Measurements from ENCODE around the gene MS4A6A.
"Not testable (repeated sequence)": the region's sequence is repeated elsewhere in the genome, so short reads cannot be mapped to it uniquely, and the experiment has no call there.

The MS4A6A gene

DNA sequence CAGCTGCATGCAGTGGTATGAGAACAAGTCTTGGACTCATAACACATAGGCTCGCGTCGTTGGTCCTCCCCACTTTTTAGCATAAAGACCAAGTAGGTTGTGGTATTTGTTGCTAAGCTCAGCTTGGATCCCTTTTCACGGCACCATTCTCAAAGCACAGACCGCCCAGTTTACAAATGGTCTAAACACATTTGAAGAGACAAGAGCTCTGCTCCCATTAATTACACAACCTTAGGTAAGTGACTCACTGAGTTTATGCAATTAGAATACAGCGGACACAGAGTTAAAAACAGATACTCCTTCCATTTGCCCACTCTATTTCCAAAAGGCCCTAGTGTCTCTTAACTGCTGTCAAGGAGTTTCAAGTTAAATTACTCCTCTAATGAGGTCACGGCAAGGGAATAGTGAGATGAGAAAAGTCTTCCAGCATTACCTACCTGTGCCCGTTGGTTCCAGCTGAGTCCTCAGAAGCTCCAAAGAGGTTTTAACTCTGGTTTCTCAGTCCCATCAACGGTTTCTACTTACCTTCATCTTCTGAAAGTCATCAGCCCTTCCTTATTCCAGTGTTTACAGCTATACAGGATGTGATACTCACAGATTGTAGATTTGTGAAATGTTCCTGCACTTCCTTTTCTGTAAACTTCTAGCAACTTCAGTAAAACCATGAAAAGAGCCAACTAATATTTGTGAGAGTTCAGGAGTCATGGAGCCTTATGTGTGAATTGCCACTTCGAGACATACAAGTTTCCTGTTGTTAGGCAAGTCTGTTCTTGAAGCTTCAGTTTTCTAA lies at the start of gene MS4A6A:
TSS of gene MS4A6A (minus strand) at position 543 of the 790 bp plus-strand sequence. CDS start 1,356 bp downstream, outside the sequence.
- no peak for DNase-seq

- no peak for DNase-seq
Observed at GRCh38 chr11:60230681-60231080, 47.8 kb upstream of the MS4A6A start.

- DNase-seq, result no peak
Observed at GRCh38 chr11:60222141-60222540, 39.3 kb upstream of the MS4A6A start.

DNA sequence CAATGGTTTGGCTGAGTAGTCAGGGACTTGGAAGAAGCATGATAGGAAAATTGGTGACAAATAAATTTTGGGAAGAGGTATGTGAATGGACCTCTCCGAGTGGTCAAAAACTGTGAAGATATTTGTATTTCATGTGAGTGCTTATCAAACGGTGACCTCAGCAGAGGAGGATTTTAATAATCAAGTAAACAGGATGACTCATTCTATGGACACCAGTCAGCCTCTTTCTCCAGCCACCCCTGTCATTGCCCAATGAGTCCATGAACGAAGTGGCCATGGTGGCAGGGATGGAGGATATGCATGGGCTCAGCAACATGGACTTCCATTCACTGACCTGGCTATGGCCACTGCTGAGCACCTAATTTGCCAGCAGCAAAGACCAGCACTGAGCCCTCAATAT lies 38.8 kb upstream of the MS4A6A start:
- no peak for DNase-seq

DNA sequence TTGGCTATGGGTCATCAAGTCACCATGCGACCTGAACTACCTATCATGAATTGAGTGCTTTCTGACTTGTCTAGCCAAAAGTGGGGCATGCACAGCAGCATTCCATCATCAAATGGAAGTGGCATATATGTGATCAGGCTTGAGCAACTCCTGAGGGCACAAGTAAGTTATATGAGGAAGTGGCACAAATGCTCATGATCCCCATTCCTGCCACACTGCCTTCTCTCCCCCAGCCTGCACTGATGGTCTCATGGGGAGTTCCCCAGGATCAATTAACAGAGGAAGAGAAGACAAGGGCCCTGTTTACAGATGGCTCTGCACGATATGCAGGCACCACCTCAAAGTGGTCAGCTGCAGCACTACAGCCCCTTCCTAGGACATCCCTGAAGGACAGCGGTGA lies 38.3 kb upstream of the MS4A6A start:
- DNase-seq, result no peak

DNA sequence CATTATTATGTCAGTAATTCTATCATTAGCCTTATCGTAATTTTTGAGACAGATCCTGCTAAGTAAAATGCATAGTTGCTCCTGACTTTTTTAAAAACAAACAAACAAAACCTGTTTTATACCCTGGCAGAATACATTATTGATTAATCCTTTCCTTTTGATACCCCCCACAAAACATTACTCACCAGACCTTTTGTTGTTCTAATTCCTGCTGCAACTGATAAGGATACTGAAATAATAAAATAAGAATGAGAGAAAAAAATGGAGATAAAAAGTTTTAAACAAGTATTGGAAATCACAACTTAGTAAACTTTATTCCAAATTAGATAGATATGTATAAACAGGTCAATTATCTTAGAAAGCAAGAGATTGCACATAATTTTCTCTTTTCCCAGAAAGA lies 31.5 kb upstream of the MS4A6A start:
- no peak for DNase-seq

- no peak for DNase-seq
Observed at GRCh38 chr11:60211206-60211605, 28.3 kb upstream of the MS4A6A start.

- no peak for DNase-seq
Observed at GRCh38 chr11:60209977-60210376, 27.1 kb upstream of the MS4A6A start.

- no peak for DNase-seq
Observed at GRCh38 chr11:60208951-60209350, 26.1 kb upstream of the MS4A6A start.

- no peak for DNase-seq
Observed at GRCh38 chr11:60208146-60208895, 25.4 kb upstream of the MS4A6A start.

DNA sequence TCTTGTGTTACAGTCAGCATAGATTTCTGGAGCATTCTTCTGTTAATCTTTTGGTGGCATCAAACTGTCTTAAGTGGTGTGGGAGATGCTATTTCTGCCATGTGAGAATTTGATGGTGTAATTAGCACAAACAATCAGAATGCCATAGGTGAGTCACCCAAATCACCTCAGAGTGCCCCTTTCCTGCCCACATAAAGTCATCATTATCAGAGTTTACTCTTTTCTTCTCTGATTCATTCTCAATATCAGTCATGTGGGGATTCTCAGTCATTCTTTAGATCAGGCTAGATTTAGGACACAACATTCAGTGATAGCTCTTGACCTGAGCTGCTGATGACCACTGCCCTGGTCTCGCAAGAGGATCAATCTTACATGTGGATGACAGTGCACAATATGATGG lies 23.7 kb upstream of the MS4A6A start:
- no peak for DNase-seq

DNA sequence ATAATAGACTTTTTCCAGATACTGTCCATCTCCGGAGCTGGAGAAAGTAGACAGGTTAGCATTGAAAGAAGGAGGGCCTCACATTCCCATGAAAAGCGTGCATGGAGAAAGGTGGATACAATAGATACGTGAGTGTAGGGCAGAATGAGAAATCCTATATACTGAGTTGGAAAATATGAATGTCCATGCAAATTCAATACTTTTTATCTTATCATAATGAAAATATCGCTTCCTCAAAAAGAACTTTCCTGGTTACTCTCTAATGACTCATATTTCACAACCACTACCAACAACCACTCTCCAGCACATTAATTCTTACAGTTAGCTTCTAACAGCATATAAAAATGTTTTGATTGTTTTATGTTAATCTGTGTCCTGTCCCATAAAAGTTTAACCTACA lies 22.0 kb upstream of the MS4A6A start:
- no peak for DNase-seq

DNA sequence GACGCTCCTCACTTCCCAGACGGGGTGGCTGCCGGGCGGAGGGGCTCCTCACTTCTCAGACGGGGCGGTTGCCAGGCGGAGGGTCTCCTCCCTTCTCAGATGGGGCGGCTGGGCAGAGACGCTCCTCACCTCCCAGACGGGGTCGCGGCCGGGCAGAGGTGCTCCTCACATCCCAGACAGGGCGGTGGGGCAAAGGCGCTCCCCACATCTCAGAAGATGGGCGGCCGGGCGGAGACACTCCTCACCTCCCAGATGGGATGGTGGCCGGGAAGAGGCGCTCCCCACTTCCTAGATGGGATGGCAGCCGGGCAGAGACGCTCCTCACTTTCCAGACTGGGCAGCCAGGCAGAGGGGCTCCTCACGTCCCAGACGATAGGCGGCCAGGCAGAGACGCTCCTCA lies 18.5 kb upstream of the MS4A6A start:
- not testable (repeated sequence) for DNase-seq

GRCh38 chr11:60197442-60197841 lies 14.6 kb upstream of the MS4A6A start:
- DNase-seq, result no peak

GRCh38 chr11:60195923-60196368 lies 13.1 kb upstream of the MS4A6A start:
- no peak for DNase-seq

- DNase-seq, result no peak
Observed at GRCh38 chr11:60194511-60194910, 11.6 kb upstream of the MS4A6A start.

DNA sequence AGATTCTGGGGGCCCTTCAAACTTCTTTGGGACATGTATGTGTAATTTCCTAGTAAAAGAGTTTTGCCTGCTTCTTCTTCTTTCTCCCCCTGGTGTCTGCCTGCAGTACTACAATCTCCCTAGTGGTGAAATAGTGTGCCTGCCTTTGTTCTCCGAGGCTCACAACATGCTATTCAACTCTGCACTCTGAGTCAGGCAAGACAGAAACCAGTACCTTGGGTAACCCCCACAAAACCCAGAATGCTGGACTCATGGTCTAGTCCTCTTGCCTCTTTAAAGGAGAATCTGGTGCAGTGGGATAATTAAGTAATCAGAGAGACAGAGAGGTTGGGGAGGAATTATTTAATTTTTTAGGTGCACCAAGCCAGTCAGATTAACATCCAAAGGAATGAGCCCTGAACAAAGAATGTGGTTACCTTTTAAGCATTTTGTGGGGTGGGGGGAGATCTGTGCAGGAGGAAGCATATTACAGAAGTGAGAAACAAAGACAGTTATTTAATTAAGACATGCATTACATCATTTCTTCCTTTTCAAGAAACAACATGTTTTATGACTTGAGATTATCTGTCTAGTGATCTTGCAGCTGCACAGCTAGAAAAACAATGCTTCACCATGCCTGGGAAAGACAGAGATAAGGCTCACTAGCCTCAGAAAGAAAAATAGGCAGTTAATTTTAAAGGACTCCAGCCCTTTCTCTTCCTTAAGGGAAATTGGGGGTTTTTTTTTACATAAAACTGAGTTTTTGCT lies 11.0 kb upstream of the MS4A6A start:
- no peak for DNase-seq

GRCh38 chr11:60192564-60192963 lies 9.7 kb upstream of the MS4A6A start:
- DNase-seq, result not testable (repeated sequence)

- DNase-seq, result not testable (repeated sequence)
Observed at GRCh38 chr11:60188481-60188880, 5.6 kb upstream of the MS4A6A start.

DNA sequence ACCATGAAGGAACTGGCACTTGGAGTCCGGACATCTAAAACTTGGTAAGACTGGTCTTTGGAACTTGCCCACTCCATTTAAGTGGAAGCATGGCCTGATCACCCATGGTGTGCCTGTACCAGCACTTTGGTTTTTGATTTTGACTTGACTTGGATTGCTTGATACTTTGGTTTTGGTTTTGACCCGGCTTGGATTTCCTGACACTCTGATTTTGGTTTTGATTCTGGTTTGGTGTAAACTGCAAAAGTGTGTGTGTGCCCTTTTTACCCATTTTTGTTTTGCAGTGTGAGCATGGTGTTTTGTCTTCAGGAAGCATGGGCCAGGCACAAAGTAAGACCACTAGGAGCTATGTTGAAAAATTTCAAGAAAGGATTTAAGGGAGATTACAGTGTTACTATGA lies 3.2 kb upstream of the MS4A6A start:
- not testable (repeated sequence) for DNase-seq

DNA sequence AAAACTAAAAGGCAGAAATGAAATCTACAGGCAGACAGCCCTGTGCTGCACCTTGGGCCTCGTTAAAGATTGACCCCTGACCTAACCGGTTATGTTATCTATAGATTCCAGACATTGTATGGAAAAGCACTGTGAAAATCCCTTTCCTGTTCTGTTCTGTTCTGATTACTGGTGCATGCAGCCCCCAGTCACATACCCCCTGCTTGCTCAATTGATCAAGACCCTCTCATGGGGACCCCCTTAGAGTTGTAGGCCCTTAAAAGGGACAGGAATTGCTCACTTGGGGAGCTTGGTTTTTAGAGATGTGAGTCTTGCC lies 2.6 kb upstream of the MS4A6A start:
- DNase-seq, result not testable (repeated sequence)

DNA sequence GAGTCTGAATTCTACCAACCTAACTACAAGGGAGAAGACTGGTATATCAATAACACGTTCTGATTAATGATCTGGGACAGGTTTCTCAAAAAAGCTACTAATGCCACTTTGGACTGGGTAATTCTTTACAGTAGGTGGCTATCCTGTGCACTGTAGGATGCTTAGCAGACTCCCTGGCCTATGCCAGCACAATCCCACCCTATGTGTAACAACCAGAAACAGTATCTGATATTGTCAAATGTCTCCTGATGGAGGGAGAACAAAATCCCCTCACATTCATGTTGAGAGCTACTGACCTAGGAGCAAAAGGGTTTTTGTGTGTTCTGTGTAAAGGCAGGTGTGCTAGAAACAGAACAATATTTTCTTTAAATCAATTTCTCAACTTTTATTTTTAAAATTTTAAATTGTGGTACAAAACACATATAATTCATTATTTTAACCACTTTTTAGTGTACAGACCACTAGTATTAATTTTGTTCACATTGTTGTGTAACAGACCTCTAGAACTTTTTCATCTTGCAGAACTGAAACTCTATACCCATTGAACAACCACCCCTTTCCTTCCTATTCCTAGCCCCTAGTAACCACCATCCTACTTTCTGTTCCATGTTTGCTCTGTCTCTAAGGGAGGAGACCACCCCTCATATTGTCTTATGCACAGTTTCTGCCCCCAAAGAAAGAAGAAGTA lies 2.1 kb upstream of the MS4A6A start:
- DNase-seq, result no peak

GRCh38 chr11:60183591-60184205 lies 815 bp upstream of the MS4A6A start:
- DNase-seq, result no peak
